Measurements from ENCODE around the gene TMEM52B.
A peak's percentile ranks its signal among the peaks of the same experiment; 100 is the strongest.
"Not testable (repeated sequence)": the region's sequence is repeated elsewhere in the genome, so short reads cannot be mapped to it uniquely, and the experiment has no call there.

The TMEM52B gene

DNA sequence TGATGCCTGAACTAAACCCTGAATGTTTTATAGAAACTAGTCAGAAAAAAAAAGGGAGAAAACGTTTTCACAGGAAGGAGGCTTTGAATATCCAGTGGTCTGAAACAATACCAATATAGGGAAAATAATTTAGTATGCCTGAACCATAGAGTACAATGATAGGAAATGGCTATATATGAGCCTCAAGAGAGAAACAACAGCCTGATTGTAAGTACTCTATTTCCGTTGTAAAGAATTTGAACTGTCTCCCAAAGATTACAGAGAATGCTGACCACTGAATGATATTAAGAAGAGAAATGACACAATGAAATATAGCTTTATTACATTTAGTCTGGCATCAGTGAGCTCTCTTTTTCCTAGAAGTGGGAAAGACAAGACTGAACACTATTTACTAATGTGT, 28.3 kb downstream of the TMEM52B start:
- FAIRE-seq (no peak), DNase-seq (ENCODE audit: extremely low spot score, insufficient read length, low read depth) (no peak)

DNA sequence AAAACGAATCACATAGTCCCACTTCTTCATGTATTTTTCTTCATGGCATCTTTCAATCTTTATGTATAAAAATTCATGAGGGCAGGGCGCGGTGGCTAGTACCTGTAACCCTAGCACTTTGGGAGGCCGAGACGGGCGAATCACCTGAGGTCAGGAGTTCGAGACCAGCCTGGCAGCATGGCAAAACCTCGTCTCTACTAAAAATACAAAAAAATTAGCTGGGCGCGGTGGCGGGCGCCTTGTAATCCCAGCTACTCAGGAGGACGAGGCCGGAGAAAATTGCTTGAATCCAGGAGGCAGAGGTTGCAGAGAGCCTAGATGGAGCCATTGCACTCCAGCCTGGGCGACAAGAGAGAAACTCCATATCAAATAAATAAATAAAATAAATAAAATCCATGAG, 31.4 kb downstream of the TMEM52B start:
- FAIRE-seq: no peak
- no peak for DNase-seq (ENCODE audit: extremely low spot score, insufficient read length, low read depth)

DNA sequence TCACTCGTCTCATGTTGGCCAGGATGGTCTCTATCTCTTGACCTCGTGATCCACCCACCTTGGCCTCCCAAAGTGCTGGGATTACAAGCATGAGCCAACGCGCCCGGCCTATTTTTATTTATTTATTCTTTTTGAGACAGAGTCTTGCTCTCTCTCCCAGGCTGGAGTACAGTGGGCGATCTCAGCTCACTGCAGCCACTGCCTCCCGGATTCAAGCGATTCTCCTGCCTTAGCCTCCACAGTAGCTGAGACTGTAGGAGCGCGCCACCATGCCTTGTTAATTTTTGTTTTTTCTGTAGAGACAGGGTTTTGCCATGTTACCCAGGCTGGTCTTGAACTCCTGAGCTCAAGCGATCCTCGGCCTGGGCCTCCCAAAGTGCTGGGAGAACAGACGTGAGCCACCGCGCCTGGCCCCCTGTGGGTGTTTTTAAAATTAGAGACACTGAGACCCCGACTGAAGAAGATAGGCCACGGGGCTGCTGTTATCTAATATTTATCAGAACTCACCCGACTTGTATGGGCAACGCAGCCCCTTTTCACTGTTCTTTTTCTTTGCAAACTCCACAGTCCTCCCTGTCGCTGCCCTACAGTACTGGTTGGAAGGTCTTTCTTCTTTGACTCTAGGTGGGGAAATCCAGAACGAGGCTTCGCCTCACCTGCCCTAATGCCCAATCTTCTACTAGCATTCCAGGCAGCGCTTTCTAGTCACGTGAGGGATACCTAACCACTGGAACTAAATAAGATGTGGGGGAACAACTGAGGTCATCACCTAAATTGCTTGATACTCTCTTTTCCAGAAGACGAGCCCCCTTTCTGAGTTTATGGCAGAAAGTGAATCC, 32.5 kb downstream of the TMEM52B start:
- no peak for DNase-seq (ENCODE audit: extremely low spot score, insufficient read length, low read depth)
- FAIRE-seq: no peak

DNA sequence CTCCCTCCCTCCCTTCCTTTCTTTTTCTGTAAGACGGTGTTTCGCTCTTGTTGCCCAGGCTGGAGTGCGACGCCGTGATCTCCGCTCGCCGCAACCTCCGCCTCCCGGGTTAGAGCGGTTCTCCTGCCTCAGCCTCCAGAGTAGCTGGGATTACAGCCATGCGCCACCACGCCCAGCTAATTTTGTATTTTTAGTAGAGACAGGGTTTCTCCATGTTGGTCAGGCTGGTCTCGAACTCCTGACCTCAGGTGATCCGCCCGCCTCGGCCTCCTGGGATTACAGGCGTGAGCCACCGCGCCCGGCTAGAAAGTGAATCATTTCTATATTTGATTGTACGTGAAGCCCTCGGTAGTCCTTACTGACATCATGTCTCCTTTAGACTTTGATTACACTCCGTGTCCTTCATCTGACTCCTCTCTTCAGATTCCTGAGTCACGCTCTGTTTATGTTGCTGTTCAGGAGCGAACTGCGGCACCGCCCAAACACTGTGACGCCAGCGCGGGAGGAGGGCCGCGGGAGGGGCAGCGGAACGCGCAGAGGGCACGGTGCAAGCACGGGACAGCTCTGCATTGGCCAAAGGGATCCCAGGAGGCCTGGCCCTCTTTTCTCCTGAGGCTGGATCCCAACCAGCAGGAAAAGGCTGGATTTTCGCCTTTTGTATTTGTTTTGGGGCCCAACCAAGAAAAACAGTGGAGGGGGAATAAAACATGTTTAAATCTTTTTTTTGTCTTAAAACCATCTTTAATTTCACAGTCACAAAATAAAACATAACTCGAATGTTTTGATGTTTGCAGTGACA, 33.3 kb downstream of the TMEM52B start:
- DNase-seq (ENCODE audit: extremely low spot score, insufficient read length, low read depth): no peak
- peak; percentile 81 for FAIRE-seq

DNA sequence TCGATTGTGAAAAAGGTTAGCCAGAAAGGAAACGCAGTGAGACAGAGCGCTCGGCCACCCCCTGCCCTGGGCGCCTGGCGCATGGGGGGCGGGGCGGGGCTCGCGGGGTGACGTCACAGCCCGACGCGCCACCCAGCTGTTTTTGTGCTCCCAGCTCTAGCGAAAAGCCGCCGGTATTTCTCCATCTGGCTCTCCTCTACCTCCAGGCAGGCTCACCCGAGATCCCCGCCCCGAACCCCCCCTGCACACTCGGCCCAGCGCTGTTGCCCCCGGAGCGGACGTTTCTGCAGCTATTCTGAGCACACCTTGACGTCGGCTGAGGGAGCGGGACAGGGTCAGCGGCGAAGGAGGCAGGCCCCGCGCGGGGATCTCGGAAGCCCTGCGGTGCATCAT, 33.9 kb downstream of the TMEM52B start, which contains the start of gene GABARAPL1:
Gene GABARAPL1, plus strand, starts transcription at position 139 of the 393 bp plus-strand sequence. Its CDS starts 253 bp downstream, at position 392.
- no peak for FAIRE-seq

DNA sequence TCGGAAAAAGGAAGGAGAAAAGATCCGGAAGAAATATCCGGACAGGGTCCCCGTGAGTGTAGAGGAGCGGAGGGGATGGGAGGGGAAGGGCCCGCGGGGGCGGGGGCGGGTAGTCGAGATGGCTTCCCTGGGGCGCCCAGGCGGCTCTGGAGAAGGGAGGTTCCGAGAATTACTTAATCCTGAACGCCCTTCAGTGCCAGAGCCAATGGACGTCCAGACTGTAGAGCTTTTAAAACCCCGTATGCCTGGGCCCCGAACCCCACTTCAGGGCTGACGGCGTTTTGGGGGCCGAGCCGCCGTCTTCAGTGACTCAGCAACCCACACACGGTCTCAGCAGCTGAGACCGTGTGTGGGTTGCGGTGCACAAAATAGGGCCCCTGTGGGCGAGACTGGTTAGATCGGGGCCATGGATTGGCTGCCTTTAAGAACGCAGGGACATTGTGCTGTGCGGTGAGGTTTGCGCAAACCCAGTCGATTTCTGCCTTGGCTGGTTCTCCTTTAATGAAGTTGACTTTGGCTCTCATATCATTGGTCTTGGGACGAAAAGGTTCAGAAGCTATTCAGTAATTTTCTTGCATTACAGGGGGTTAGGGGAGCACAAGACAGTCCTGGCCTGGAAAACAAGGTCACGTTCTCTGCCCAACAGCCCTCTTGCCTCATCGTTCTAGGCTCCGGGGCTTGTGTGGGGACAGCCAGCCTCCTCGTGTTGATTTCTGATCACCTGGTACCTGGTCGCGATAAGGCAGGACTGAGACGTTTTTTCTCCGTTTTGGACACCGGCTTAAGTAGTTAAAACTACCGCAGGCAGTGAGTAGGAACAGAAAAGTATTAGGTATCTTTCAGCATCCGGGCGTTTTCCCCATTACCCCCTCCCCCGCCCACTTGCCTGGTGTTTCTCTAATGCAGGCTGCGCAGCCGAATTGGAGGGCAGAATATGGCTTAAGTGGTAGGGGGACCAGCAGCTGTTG, 34.6 kb downstream of the TMEM52B start:
- DNase-seq (ENCODE audit: extremely low spot score, insufficient read length, low read depth): no peak
- peak; percentile 26 for FAIRE-seq

More for the DNA sequence above, 33.9 kb downstream of the TMEM52B start, which contains the start of gene GABARAPL1:
- DNase-seq (ENCODE audit: extremely low spot score, insufficient read length, low read depth): peak; percentile 51

DNA sequence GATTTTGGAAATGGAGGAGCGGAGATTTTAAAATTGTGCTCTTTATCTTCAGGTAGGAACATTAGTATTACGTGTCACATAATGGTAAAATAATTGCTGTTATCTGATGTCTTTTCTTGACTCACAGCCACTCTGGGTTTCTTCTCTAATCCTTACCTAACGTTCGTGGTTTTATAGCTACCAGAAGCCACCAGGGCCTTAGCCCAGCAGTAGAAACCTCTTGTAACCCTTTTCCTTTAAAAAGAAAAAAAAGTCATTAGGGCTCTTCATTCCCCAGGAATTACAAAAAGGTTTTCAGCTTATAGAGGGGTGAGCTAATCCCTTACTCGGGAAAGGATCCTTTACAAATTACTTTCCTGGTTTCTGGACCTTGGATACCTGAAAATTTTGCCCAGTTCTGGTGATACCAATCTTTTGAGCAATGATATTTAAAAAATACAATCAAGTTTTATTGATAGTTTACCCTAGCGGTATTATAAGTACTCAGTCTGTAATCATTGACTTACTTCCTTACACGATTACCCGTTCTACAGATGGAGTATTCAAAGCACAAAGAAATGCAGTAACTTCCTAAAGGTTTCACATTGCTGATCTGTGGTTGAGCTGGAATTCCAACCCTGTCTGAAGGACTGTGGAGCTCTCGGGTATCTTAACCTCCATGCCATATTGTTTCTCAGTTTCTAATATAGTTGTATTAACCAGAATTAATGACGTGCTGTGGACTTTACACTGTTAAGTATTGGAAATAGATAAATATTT, 35.5 kb downstream of the TMEM52B start:
- no peak for FAIRE-seq
- DNase-seq (ENCODE audit: extremely low spot score, insufficient read length, low read depth): no peak

DNA sequence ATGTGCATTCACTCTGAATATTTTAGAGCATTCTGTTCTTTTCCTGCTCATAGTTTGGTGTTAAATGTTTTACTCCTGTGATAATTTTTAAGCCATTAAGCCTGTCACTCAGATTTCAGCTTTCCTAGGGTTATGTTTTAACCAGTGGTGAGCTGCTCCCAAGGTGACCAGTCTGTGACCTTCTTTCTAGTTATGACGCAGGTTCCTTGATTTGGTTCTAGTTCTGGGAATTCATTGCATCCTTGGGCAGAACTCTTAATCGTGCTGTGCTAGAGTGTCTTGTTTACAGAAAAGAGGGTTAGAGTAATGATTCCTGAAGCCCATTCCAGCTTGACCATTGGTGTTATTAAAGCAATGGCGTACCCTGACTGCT, 36.0 kb downstream of the TMEM52B start:
- DNase-seq (ENCODE audit: extremely low spot score, insufficient read length, low read depth) (no peak), FAIRE-seq (no peak)

DNA sequence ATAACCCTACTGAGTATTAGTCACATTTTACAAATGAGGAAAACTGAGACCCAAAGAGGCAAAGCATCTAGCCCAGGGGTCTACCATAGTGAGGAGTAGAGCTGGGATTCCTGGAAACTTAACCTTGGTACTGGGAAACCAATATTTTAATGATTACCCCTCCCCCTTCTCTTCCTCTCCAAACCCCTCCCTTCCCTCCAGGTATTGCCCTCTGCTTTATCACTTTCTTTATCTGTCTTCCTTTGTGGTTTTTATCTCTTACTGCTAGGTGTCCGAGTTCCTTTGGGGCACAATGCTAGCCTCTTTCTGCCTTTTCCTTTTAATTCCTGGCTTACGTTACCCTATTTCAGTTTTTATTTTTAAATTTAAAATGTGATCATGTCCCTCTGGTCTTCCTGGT, 36.6 kb downstream of the TMEM52B start:
- FAIRE-seq: no peak

DNA sequence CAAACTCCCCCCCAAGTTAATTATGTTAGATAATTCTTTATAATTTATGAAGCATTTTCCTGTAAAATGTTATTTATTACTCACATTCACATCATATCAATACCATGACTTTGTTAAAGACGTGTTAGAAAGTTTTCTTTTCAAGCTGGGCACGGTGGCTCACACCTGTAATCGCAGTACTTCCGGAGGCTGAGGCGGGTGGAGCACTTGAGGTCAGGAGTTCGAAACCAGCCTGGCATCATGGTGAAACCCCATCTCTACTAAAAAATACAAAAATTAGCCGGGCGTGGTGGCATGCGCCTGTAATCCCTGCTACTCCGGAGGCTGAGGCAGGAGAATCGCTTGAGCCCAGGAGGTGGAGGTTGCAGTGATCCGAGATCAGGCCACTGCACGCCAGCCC, 37.1 kb downstream of the TMEM52B start:
- not testable (repeated sequence) for FAIRE-seq

More for the DNA sequence above, 36.6 kb downstream of the TMEM52B start:
- no peak for DNase-seq (ENCODE audit: extremely low spot score, insufficient read length, low read depth)

DNA sequence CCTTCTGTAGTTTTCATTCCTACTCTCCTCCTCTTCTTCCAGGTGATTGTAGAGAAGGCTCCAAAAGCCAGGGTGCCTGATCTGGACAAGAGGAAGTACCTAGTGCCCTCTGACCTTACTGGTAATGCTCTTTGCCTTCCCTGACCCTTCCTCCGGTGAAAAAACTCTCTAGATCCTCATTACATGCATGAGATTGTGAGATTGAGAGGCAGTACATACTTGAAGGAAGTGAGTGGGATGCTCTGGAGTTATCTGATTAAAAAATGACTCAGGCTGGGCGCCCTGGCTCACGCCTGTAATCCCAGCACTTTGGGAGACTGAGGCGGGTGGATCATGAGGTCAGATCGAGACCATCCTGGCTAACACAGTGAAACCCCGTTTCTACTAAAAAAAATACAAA, 39.2 kb downstream of the TMEM52B start:
- FAIRE-seq (no peak), DNase-seq (ENCODE audit: extremely low spot score, insufficient read length, low read depth) (no peak)

More for the DNA sequence above, 37.1 kb downstream of the TMEM52B start:
- not testable (repeated sequence) for DNase-seq (ENCODE audit: extremely low spot score, insufficient read length, low read depth)

DNA sequence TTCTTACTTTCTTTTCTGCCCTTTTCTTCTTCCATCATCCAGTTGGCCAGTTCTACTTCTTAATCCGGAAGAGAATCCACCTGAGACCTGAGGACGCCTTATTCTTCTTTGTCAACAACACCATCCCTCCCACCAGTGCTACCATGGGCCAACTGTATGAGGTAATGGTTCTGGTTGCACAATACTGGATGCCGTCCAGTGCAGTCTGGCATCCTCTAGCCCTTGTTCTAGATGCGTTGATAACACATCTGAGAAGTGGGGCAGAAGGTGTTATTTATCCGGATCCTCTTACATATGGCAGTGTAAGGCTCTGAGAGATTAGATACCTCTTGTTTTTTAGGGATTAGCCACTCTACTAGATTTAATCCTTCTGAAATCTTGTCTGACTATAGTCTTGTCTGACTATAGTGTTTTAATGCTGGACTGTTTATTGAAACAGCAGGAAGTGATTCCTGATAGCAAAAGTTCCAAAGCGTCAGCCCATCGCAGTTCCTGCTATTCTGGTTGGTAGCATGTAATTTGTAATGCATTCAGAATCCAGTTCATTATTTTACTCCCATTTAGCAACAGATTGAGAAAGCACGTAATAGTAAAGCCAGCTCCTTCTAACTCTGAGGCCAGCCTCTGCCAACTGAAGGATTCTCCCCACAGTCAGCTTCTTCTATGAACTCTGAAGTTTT, 41.7 kb downstream of the TMEM52B start:
- FAIRE-seq (no peak), DNase-seq (ENCODE audit: extremely low spot score, insufficient read length, low read depth) (no peak)

DNA sequence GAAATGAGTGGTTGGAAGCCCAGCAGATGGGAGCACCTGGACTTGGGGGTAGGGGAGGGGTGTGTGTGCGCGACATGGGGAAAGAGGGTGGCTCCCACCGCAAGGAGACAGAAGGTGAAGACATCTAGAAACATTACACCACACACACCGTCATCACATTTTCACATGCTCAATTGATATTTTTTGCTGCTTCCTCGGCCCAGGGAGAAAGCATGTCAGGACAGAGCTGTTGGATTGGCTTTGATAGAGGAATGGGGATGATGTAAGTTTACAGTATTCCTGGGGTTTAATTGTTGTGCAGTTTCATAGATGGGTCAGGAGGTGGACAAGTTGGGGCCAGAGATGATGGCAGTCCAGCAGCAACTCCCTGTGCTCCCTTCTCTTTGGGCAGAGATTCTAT, 43.0 kb downstream of the TMEM52B start:
- DNase-seq (ENCODE audit: extremely low spot score, insufficient read length, low read depth) (no peak), FAIRE-seq (no peak)

DNA sequence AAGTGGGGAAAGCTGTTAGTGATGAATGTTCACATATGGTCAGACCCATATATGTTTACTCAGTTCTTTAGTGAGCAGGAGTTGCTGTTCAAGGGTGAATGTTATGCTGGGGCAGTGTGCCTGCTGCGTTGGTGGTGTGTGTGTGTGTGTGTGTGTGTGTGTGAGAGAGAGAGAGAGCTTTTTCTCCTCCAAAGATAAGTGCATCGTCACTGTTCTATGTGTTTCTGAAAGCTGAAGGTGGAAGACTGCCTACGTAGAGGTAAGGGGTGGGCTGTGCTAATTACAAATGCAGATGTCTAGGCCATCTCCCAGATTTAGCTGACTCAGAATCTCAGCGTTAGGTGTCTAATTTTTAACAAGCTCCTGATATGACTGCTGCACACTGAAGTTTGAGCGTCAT, 44.4 kb downstream of the TMEM52B start:
- DNase-seq (ENCODE audit: extremely low spot score, insufficient read length, low read depth) (no peak), FAIRE-seq (no peak)

DNA sequence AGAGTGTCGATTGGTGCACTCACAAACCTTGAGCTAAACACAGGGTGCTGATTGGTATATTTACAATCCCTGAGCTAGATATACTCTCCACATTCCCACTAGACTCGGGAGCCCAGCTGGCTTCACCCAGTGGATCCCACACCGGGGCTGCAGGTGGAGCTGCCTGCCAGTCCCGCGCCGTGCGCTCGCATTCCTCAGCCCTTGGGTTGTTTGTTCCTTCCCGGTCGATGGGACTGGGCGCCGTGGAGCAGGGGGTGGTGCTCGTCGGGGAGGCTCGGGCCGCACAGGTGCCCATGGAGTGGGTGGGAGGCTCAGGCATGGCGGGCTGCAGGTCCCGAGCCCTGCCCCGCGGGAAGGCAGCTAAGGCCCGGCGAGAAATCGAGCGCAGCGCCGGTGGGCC, 46.6 kb downstream of the TMEM52B start:
- not testable (repeated sequence) for DNase-seq (ENCODE audit: extremely low spot score, insufficient read length, low read depth); FAIRE-seq

DNA sequence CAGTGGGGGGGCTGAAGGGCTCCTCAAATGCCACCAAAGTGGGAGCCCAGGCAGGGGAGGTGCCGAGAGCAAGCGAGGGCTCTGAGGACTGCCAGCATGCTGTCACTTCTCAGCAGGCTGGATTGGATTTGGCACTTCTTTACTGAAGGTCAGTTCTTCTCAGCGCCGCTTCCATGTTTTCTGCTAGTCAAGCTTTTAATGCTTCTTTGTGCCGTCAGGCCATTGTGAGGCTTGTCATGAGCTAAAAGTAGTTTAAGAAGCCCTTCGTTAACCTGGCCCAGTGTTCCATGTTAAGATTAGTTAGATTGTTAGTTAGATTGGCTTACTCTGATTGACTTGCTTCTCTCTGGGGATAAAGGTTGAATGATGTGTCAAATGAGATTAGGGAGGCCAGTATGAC, 47.3 kb downstream of the TMEM52B start:
- DNase-seq (ENCODE audit: extremely low spot score, insufficient read length, low read depth) (no peak), FAIRE-seq (no peak)

DNA sequence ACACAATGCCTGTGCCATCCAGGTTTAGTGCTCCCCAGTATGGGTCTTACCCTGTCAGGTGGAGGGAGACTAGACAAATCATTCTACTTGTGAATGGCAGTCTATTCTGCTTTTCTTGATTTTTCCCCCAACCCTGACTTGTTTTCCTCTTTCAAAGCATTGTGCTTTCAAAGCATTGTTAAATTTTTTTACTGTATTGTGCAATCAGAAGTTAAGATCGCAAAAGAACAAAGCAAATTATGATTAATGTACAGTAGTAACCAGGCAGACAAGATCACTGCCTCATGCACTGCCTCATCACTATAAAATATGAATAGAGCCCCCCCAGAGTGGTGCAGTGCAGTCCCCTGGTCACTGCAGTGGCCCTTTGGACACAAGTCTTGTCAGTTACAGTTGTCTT, 47.9 kb downstream of the TMEM52B start:
- FAIRE-seq (no peak), DNase-seq (ENCODE audit: extremely low spot score, insufficient read length, low read depth) (no peak)

DNA sequence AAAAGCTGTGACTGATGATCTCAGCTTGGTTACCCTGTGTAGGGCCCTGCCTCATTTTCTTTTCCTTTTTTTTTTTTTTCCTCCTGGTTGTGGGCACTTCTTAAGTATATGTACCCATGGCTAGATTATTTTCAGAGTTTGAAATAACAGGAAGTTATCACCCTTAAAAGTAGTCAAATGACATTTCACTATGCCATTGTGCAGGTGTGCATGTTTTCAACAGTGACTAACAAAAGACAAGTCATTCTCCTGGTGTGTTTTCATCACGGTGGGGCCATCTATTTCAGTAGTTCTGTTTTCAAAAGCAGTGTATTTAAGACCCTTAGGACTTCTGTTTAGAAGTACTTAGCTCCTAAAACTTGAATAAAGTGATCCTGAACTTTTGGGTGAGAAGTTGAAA, 48.8 kb downstream of the TMEM52B start:
- FAIRE-seq (no peak), DNase-seq (ENCODE audit: extremely low spot score, insufficient read length, low read depth) (no peak)

DNA sequence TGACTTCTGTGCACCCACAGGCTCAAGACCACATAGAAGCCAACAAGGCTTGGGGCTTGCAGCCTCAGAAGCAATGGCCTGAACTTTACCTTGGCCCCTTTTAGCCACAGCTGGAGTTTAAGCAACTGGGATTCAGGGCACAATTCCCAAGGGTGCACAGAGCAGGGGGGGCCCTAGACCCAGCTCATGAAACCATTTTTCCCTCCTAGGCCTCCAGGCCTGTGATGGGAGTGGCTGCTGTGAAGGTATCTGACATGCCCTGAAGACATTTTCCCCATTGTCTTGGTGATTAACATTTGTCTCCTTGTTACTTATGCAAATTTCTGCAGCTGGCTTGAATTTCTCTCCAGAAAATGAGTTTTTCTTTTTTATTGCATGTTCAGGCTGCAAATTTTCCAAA, 55.7 kb downstream of the TMEM52B start:
- FAIRE-seq: no peak
- no peak for DNase-seq (ENCODE audit: extremely low spot score, insufficient read length, low read depth)
